22Rv1 (cell line): Measurements from ENCODE around the gene REEP5.

ENCODE experiments used
- CTCF ChIP-seq: fragments of 450-650 bp; IDR thresholded peaks from 2 replicates; pipeline ENCODE4 v1.5.1; 2017; ENCODE audit warnings: mild to moderate bottlenecking
- ZFX ChIP-seq: fragments of 450-650 bp; IDR thresholded peaks from 2 replicates; pipeline ENCODE4 v1.6.1; 2017; ENCODE audit warnings: antibody characterized with exemption, borderline replicate concordance

DNA sequence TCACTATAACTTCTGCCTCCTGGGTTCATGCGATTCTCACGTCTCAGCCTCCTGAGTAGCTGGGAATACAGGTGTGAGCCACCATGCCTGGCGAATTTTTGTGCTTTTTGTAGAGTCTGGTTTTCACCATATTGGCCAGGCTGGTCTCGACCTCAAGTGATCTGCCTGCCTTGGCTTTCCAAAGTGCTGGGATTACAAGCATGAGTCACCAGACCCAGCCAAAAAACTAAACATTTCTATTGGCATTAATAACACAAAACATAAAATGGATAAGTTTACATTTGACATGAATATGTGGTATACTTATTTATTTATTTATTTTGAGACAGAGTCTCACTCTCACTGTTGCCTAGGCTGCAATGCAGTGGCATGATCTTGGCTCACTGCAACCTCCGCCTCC, 13.6 kb upstream of the REEP5 start:
- no peak for TF ChIP-seq CTCF
- no peak for TF ChIP-seq ZFX
